Neural cell (in vitro differentiated cells): ENCODE measurements around the gene RGS12. TPM values are rescaled to one million over a fixed set of nuclear protein-coding genes. Genes with fewer than 3 reads are reported as not detected.

Source experiments
- H2AFZ ChIP-seq: fragments of 200-600, 300-800 bp; sonication (generic), shearing (Covaris generic); 2 replicates; pipeline ENCODE4 v1.6.0; 2014; ENCODE audit warnings: low read depth, mild to moderate bottlenecking, antibody characterized with exemption, low read length, moderate library complexity
- H3F3A ChIP-seq: fragments of 200-600 bp; shearing (Covaris generic); 2 replicates; pipeline ENCODE4 v1.6.1; 2016; ENCODE audit warnings: mild to moderate bottlenecking, moderate library complexity, mixed read lengths, antibody characterized with exemption, low read length; ENCODE audit not compliant: insufficient read depth, poor library complexity, severe bottlenecking
- H3K27ac ChIP-seq: fragments of 200-600, 300-800 bp; sonication (generic), shearing (Covaris generic); 2 replicates; pipeline ENCODE4 v1.5.1; 2014; ENCODE audit warnings: mild to moderate bottlenecking, low read length, moderate library complexity
- H3K27me3 ChIP-seq: fragments of 300-800, 200-600 bp; sonication (generic), shearing (Covaris generic); 2 replicates; pipeline ENCODE4 v1.6.0; 2014; ENCODE audit warnings: mild to moderate bottlenecking, low read depth, low read length, moderate library complexity; ENCODE audit not compliant: insufficient read depth
- H3K36me3 ChIP-seq: fragments of 300-800, 200-600 bp; sonication (generic), shearing (Covaris generic); 2 replicates; pipeline ENCODE4 v1.5.1; 2014; ENCODE audit warnings: mild to moderate bottlenecking, antibody characterized with exemption, low read length, moderate library complexity; ENCODE audit not compliant: insufficient read depth
- H3K4me2 ChIP-seq: fragments of 300-800, 200-600 bp; sonication (generic), shearing (Covaris generic); 2 replicates; pipeline ENCODE4 v1.6.0; 2014; ENCODE audit warnings: mild to moderate bottlenecking, low read length
- H3K4me3 ChIP-seq: fragments of 300-800, 200-600 bp; sonication (generic), shearing (Covaris generic); 2 replicates; pipeline ENCODE4 v1.5.1; 2014; ENCODE audit warnings: mild to moderate bottlenecking, low read length, moderate library complexity
- H3K79me2 ChIP-seq: fragments of 200-600 bp; shearing (Covaris generic); replicated peaks from 2 replicates; pipeline ENCODE4 v1.6.0; 2014; ENCODE audit warnings: mild to moderate bottlenecking, low read length, moderate library complexity; ENCODE audit not compliant: insufficient read depth
- H3K9ac ChIP-seq: fragments of 300-800, 200-600 bp; sonication (generic), shearing (Covaris generic); 2 replicates; pipeline ENCODE4 v1.6.1; 2016; ENCODE audit warnings: mild to moderate bottlenecking, low read length, mixed read lengths
- H3K9me2 ChIP-seq: fragments of 200-600 bp; shearing (Covaris generic); 2 replicates; pipeline ENCODE4 v1.6.1; 2016; ENCODE audit warnings: mild to moderate bottlenecking, low read length, mixed read lengths; ENCODE audit not compliant: insufficient read depth
- H3K9me3 ChIP-seq: fragments of 200-600, 300-800 bp; sonication (generic), shearing (Covaris generic); 2 replicates; pipeline ENCODE4 v1.6.1; 2016; ENCODE audit warnings: mild to moderate bottlenecking, mixed run types, low read length, moderate library complexity, mixed read lengths
- H4K20me1 ChIP-seq: fragments of 200-600 bp; shearing (Covaris generic); 2 replicates; pipeline ENCODE4 v1.6.1; 2016; ENCODE audit warnings: mild to moderate bottlenecking, mixed run types; ENCODE audit not compliant: insufficient read depth
- CTCF ChIP-seq: fragments of 450-650 bp; IDR thresholded peaks from 2 replicates; pipeline ENCODE4 v1.5.1; 2014; ENCODE audit warnings: antibody characterized with exemption, mild to moderate bottlenecking, moderate library complexity; ENCODE audit not compliant: poor library complexity, severe bottlenecking
- EP300 ChIP-seq: fragments of 450-650 bp; conservative IDR thresholded peaks from 2 replicates; pipeline ENCODE4 v1.6.1; 2014; ENCODE audit warnings: antibody characterized with exemption, mild to moderate bottlenecking, moderate library complexity; ENCODE audit not compliant: poor library complexity, severe bottlenecking
- EZH2 ChIP-seq: fragments of 200-600, 300-800 bp; shearing (Covaris generic), sonication (generic); IDR thresholded peaks from 2 replicates; pipeline ENCODE4 v1.6.1; 2014; ENCODE audit warnings: antibody characterized with exemption, low read length, borderline replicate concordance, mild to moderate bottlenecking; ENCODE audit not compliant: insufficient read depth, poor library complexity, severe bottlenecking
- MXI1 ChIP-seq: fragments of 450-650 bp; conservative IDR thresholded peaks from 2 replicates; pipeline ENCODE4 v1.6.1; 2014; ENCODE audit warnings: antibody characterized with exemption, mild to moderate bottlenecking; ENCODE audit not compliant: poor library complexity, severe bottlenecking
- POLR2AphosphoS5 ChIP-seq: IDR thresholded peaks from 2 replicates; pipeline ENCODE4 v1.6.1; 2012
- RAD21 ChIP-seq: fragments of 450-650 bp; conservative IDR thresholded peaks from 2 replicates; pipeline ENCODE4 v1.6.1; 2014; ENCODE audit warnings: antibody characterized with exemption, mild to moderate bottlenecking, moderate library complexity
- SMC3 ChIP-seq: fragments of 450-650 bp; conservative IDR thresholded peaks from 2 replicates; pipeline ENCODE4 v1.6.1; 2014; ENCODE audit warnings: antibody characterized with exemption, mild to moderate bottlenecking, moderate library complexity; ENCODE audit not compliant: poor library complexity
- TAF1 ChIP-seq: IDR thresholded peaks from 2 replicates; pipeline ENCODE4 v1.6.1; 2012; ENCODE audit warnings: low read depth
- polyA plus RNA-seq: library from polyadenylated mRNA; depleted of rRNA; stranded (reverse); fragments of >200 nt; gene quantifications from 2 replicates; pipeline ENCODE4 v1.2.3, GENCODE V29; 2014
- TF ChIP-seq, protein P1 (sequence below): IDR thresholded peaks from 2 replicates; pipeline ENCODE4 v1.6.1; 2012; ENCODE audit warnings: borderline replicate concordance

Gene RGS12
- polyA plus RNA-seq, 1 donor from 2014 or later = 66.4 TPM

GRCh38 chr4:3256230-3257102 is 36.4 kb upstream of the RGS12 start:
- H4K20me1 ChIP-seq = no peaks in the 10 kb centered on the region
- H3K9me3 ChIP-seq = no peaks in the 10 kb centered on the region
- no peaks in the 10 kb centered on the region for H3K27me3 ChIP-seq
- no peaks in the 10 kb centered on the region for H3K36me3 ChIP-seq
- H2AFZ ChIP-seq = no peak overlapping the region
- H3K4me2 ChIP-seq = no peak overlapping the region
- no peaks in the 10 kb centered on the region for H3K9me2 ChIP-seq
- no peak overlapping the region for H3K4me3 ChIP-seq
- H3F3A ChIP-seq = no peaks in the 10 kb centered on the region
- H3K9ac ChIP-seq = no peak overlapping the region
- H3K79me2 ChIP-seq = no peaks in the 10 kb centered on the region
- TF ChIP-seq MXI1 = no peak
- no peak for TF ChIP-seq SMC3
- no peak for TF ChIP-seq EP300
- no peak for TF ChIP-seq EZH2
- no peak for TF ChIP-seq TAF1
- TF ChIP-seq RAD21 = no peak
- TF ChIP-seq CTCF = no peak
- TF ChIP-seq POLR2AphosphoS5 = no peak
- TF ChIP-seq, protein P1, sequence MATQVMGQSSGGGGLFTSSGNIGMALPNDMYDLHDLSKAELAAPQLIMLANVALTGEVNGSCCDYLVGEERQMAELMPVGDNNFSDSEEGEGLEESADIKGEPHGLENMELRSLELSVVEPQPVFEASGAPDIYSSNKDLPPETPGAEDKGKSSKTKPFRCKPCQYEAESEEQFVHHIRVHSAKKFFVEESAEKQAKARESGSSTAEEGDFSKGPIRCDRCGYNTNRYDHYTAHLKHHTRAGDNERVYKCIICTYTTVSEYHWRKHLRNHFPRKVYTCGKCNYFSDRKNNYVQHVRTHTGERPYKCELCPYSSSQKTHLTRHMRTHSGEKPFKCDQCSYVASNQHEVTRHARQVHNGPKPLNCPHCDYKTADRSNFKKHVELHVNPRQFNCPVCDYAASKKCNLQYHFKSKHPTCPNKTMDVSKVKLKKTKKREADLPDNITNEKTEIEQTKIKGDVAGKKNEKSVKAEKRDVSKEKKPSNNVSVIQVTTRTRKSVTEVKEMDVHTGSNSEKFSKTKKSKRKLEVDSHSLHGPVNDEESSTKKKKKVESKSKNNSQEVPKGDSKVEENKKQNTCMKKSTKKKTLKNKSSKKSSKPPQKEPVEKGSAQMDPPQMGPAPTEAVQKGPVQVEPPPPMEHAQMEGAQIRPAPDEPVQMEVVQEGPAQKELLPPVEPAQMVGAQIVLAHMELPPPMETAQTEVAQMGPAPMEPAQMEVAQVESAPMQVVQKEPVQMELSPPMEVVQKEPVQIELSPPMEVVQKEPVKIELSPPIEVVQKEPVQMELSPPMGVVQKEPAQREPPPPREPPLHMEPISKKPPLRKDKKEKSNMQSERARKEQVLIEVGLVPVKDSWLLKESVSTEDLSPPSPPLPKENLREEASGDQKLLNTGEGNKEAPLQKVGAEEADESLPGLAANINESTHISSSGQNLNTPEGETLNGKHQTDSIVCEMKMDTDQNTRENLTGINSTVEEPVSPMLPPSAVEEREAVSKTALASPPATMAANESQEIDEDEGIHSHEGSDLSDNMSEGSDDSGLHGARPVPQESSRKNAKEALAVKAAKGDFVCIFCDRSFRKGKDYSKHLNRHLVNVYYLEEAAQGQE = no peak
- no peak overlapping the region for H3K27ac ChIP-seq

GRCh38 chr4:3257103-3257555 is 35.7 kb upstream of the RGS12 start:
- H3K9me2 ChIP-seq = no peaks in the 10 kb centered on the region
- H3K4me2 ChIP-seq = no peak overlapping the region
- H4K20me1 ChIP-seq = no peaks in the 10 kb centered on the region
- no peak overlapping the region for H3K9ac ChIP-seq
- no peaks in the 10 kb centered on the region for H3K27me3 ChIP-seq
- H3K4me3 ChIP-seq = no peak overlapping the region
- no peaks in the 10 kb centered on the region for H3K36me3 ChIP-seq
- H3K27ac ChIP-seq = no peak overlapping the region
- H2AFZ ChIP-seq = no peak overlapping the region
- no peaks in the 10 kb centered on the region for H3F3A ChIP-seq
- H3K9me3 ChIP-seq = no peaks in the 10 kb centered on the region
- H3K79me2 ChIP-seq = no peaks in the 10 kb centered on the region
- TF ChIP-seq SMC3 = no peak
- TF ChIP-seq CTCF = no peak
- TF ChIP-seq POLR2AphosphoS5 = no peak
- TF ChIP-seq MXI1 = no peak
- no peak for TF ChIP-seq TAF1
- no peak for TF ChIP-seq EZH2
- TF ChIP-seq, protein P1 = no peak
- no peak for TF ChIP-seq RAD21
- TF ChIP-seq EP300 = no peak
